Smooth muscle cell (in vitro differentiated cells): ENCODE measurements around the gene OR52B2. TPM values are rescaled to one million over a fixed set of nuclear protein-coding genes. Genes with fewer than 3 reads are reported as not detected.
"Not testable (repeated sequence)": the region's sequence is repeated elsewhere in the genome, so short reads cannot be mapped to it uniquely, and the experiment has no call there.

ENCODE experiments used
- DNase-seq: peaks from one replicate; lab custom pipeline; 2025; ENCODE audit not compliant: unreplicated experiment; lab: John Stamatoyannopoulos, UW
- H2AFZ ChIP-seq: fragments of 200-600 bp; sonication (generic); 2 replicates; pipeline ENCODE4 v1.6.0; 2016; ENCODE audit warnings: antibody characterized with exemption, low read depth, mild to moderate bottlenecking
- H3F3A ChIP-seq: fragments of 200-600 bp; sonication (generic); 2 replicates; pipeline ENCODE4 v1.6.0; 2017; ENCODE audit warnings: antibody characterized with exemption, low read depth
- H3K27ac ChIP-seq: fragments of 200-600 bp; sonication (generic); 2 replicates; pipeline ENCODE4 v1.5.1; 2016; ENCODE audit warnings: low read depth, mild to moderate bottlenecking
- H3K27me3 ChIP-seq: fragments of 200-600 bp; sonication (generic); 2 replicates; pipeline ENCODE4 v1.6.1; 2016; ENCODE audit warnings: low read depth, mild to moderate bottlenecking
- H3K36me3 ChIP-seq: fragments of 200-600 bp; sonication (generic); 2 replicates; pipeline ENCODE4 v1.5.1; 2016; ENCODE audit warnings: low read depth
- H3K4me1 ChIP-seq: fragments of 200-600 bp; sonication (generic); 2 replicates; pipeline ENCODE4 v1.5.1; 2016; ENCODE audit warnings: low read depth
- H3K4me2 ChIP-seq: fragments of 200-600 bp; sonication (generic); 2 replicates; pipeline ENCODE4 v1.6.0; 2016; ENCODE audit warnings: mild to moderate bottlenecking
- H3K4me3 ChIP-seq: fragments of 200-600 bp; sonication (generic); 2 replicates; pipeline ENCODE4 v1.5.1; 2016; ENCODE audit warnings: mild to moderate bottlenecking
- H3K79me2 ChIP-seq: fragments of 200-600 bp; sonication (generic); 2 replicates; pipeline ENCODE4 v1.6.0; 2016; ENCODE audit warnings: low read depth, mild to moderate bottlenecking
- H3K9ac ChIP-seq: fragments of 200-600 bp; sonication (generic); 2 replicates; pipeline ENCODE4 v1.6.0; 2016; ENCODE audit warnings: low read depth
- H3K9me3 ChIP-seq: fragments of 200-600 bp; sonication (generic); replicated peaks from 2 replicates; pipeline ENCODE4 v1.5.1; 2016; ENCODE audit warnings: low read depth
- H4K20me1 ChIP-seq: fragments of 200-600 bp; sonication (generic); 2 replicates; pipeline ENCODE4 v1.6.0; 2016; ENCODE audit warnings: low read depth
- WGBS: methylation state at CpG from one replicate; pipeline ENCODE4 v1.1.7; 2016; ENCODE audit warnings: low lambda C conversion rate; 5-methylcytosine and 5-hydroxymethylcytosine counted together
- polyA plus RNA-seq: library from polyadenylated mRNA; unstranded; fragments of >200 nt; fragmentation: Nextera tagmentation; extraction: Ambion mirVana; gene quantifications from 2 replicates; pipeline ENCODE4 v1.2.1, GENCODE V29; 2016
- total RNA-seq: library from RNA; depleted of rRNA; stranded (reverse); fragments of >200 nt; gene quantifications from 2 replicates; pipeline ENCODE4 v1.2.3, GENCODE V29; 2014
- TF ChIP-seq, protein P1 (sequence below): fragments of 200-600 bp; sonication (generic); IDR thresholded peaks from 2 replicates; pipeline ENCODE4 v1.5.1; 2017; ENCODE audit warnings: borderline replicate concordance, mild to moderate bottlenecking, antibody characterized with exemption; ENCODE audit not compliant: insufficient read depth, poor library complexity, severe bottlenecking

OR52B2 gene
- total and polyA plus RNA-seq, 2 experiments from 2014 or later: not detected

DNA sequence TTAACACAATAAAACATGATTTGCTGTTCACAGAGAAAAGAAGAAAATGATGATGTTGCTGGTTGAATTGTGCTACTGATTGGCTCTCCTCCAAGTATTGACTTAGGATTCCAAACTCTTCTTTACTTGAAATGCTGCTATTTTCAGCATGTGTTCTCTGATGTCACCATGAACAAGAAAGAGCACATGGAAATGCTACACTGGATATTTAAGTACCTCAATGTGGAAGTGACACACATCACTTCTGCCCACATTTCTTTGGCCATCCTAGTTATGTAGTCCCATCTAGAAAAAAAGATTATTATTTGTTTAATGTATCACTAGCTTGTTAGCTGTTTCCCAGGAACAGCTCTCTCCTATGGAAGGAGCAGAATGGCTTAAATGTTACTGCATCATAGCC is 27.2 kb downstream of the OR52B2 start:
- Histone ChIP-seq H3K9ac (no peak overlapping the region), H3K27me3 (no peaks in the 10 kb centered on the region), H3K9me3 (no peaks in the 10 kb centered on the region), H3F3A (no peaks in the 10 kb centered on the region), H3K27ac (no peak overlapping the region), H3K4me1 (peaks cover 3% of the 10 kb centered on the region), H3K36me3 (no peaks in the 10 kb centered on the region), H4K20me1 (no peaks in the 10 kb centered on the region), H3K4me2 (peak overlapping the region; percentile 74), H3K79me2 (no peaks in the 10 kb centered on the region), H3K4me3 (no peak overlapping the region), H2AFZ (peak overlapping the region; percentile 33)
- TF ChIP-seq, protein P1, sequence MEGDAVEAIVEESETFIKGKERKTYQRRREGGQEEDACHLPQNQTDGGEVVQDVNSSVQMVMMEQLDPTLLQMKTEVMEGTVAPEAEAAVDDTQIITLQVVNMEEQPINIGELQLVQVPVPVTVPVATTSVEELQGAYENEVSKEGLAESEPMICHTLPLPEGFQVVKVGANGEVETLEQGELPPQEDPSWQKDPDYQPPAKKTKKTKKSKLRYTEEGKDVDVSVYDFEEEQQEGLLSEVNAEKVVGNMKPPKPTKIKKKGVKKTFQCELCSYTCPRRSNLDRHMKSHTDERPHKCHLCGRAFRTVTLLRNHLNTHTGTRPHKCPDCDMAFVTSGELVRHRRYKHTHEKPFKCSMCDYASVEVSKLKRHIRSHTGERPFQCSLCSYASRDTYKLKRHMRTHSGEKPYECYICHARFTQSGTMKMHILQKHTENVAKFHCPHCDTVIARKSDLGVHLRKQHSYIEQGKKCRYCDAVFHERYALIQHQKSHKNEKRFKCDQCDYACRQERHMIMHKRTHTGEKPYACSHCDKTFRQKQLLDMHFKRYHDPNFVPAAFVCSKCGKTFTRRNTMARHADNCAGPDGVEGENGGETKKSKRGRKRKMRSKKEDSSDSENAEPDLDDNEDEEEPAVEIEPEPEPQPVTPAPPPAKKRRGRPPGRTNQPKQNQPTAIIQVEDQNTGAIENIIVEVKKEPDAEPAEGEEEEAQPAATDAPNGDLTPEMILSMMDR: no peak
- DNase-seq: no peak

DNA sequence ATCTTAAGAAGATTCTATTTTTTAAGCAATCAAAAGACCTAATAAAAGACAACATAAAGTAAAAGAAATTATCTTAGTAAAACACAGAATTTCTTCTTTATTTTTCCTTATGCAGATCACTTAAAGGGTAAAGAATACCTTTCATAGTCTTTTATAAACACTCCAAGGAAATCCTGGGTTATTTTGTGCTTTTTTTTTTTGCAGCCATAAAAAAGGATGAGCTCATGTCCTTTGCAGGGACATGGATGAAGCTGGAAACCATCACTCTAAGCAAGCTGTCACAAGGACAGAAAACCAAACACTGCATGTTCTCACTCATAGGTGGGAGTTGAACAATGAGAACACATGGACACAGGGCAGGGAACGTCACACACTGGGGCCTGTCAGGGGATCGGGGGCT is 34.2 kb downstream of the OR52B2 start:
- not testable (repeated sequence) for H4K20me1 ChIP-seq, H3K4me2 ChIP-seq, H3K27ac ChIP-seq, H3F3A ChIP-seq, H2AFZ ChIP-seq, H3K79me2 ChIP-seq, H3K4me1 ChIP-seq, H3K9ac ChIP-seq, H3K36me3 ChIP-seq, H3K27me3 ChIP-seq, H3K9me3 ChIP-seq, DNase-seq, H3K4me3 ChIP-seq
- 48% methylated on average over 2 of the region's 2 CpGs for WGBS

DNA sequence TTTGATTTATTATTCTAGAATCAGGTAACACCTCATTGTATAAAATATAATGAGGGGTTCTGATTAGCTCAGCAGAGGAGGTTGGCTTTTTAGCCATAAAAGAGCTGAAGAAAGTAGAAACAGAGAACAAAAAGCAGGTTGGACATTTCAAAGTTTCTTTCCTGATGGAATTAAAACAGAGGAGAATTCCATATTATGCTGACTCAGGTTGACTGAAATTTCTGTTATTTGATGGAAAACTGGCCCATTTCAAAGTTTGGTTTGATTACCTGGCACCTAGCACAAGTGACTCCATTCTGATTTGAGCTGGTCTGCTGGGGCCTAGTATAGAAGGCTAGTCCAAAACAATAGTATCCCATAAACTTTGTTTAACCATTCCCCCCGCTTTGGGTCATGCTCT is 37.7 kb downstream of the OR52B2 start:
- TF ChIP-seq, protein P1: no peak
- Histone ChIP-seq H4K20me1 (no peaks in the 10 kb centered on the region), H3K36me3 (no peaks in the 10 kb centered on the region), H3K4me2 (no peak overlapping the region), H3K27me3 (no peaks in the 10 kb centered on the region), H3K9me3 (no peaks in the 10 kb centered on the region), H3K27ac (no peak overlapping the region), H3K4me1 (no peaks in the 10 kb centered on the region), H3K9ac (no peak overlapping the region), H3F3A (no peaks in the 10 kb centered on the region), H2AFZ (no peak overlapping the region), H3K4me3 (no peak overlapping the region), H3K79me2 (no peaks in the 10 kb centered on the region)
- DNase-seq: no peak
- WGBS: 86% methylated on average over 1 of the region's 1 CpG

DNA sequence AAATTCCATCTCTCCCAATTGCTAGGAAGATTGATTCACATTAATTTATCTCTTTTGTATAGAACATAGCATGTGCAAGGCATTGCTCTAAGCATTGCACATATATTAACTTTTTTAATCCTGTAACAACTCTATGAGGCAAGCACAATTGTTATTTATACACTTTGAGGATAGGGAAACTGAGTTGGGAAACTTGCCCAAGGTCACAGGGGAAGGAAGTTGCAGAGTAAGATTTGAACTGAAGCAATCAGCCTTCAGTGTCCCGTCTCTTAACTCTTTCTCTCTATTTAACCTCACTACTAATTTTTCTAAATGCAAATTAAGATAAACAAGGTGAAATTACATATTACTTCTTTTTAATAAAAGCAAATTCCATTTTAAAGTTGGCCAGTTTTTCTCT is 40.5 kb downstream of the OR52B2 start:
- no peak overlapping the region for H3K4me2 ChIP-seq
- WGBS: 84% methylated on average over 1 of the region's 1 CpG
- H3K9me3 ChIP-seq: no peaks in the 10 kb centered on the region
- H4K20me1 ChIP-seq: no peaks in the 10 kb centered on the region
- no peaks in the 10 kb centered on the region for H3K79me2 ChIP-seq
- TF ChIP-seq, protein P1: no peak
- no peaks in the 10 kb centered on the region for H3K4me1 ChIP-seq
- no peak for DNase-seq
- no peaks in the 10 kb centered on the region for H3F3A ChIP-seq
- H3K27me3 ChIP-seq: no peaks in the 10 kb centered on the region
- no peak overlapping the region for H2AFZ ChIP-seq
- H3K36me3 ChIP-seq: no peaks in the 10 kb centered on the region
- no peak overlapping the region for H3K4me3 ChIP-seq
- no peak overlapping the region for H3K27ac ChIP-seq
- H3K9ac ChIP-seq: no peak overlapping the region
